Uterus (tissue), 2 donors: ENCODE measurements around the gene CDHR4.

Experiments used
- POLR2A ChIP-seq, 2 donors: fragments of 450-650 bp; IDR thresholded peaks; one replicate each; pipeline ENCODE4 v1.6.1; 2016; ENCODE audit warnings: antibody characterized with exemption in 2 of 2, mild to moderate bottlenecking in 1 of 2, moderate library complexity in 1 of 2
- TF ChIP-seq, protein P1 (sequence below), 4 experiments: fragments of 200-600 bp in 2 of 4; fragments of 450-650 bp in 2 of 4; sonication (generic) in 2 of 4; IDR thresholded peaks; one replicate each; pipeline ENCODE4 v1.5.1; 2016 to 2019; ENCODE audit warnings: antibody characterized with exemption in 4 of 4, mild to moderate bottlenecking in 2 of 4, moderate library complexity in 1 of 4

DNA sequence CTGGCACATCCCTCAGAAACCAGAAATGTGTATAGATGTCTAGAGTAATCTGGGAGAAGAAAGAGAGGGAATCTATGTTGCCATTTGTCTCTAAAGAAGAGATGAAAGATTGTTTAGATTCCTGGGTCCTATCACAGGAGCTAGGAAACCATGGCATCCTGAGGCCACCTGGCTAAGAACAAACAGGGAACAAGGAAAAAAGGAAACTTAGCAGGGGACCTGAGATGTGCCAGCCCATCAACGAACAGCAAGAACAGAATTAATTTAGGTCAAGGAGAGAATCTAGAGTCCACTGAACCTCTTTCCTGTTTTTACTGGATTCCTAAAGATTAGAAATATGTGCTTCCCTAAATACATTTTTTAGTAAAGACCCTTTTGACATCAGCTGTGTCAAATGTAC lies 43.6 kb downstream of the CDHR4 start:
- TF ChIP-seq, protein P1, sequence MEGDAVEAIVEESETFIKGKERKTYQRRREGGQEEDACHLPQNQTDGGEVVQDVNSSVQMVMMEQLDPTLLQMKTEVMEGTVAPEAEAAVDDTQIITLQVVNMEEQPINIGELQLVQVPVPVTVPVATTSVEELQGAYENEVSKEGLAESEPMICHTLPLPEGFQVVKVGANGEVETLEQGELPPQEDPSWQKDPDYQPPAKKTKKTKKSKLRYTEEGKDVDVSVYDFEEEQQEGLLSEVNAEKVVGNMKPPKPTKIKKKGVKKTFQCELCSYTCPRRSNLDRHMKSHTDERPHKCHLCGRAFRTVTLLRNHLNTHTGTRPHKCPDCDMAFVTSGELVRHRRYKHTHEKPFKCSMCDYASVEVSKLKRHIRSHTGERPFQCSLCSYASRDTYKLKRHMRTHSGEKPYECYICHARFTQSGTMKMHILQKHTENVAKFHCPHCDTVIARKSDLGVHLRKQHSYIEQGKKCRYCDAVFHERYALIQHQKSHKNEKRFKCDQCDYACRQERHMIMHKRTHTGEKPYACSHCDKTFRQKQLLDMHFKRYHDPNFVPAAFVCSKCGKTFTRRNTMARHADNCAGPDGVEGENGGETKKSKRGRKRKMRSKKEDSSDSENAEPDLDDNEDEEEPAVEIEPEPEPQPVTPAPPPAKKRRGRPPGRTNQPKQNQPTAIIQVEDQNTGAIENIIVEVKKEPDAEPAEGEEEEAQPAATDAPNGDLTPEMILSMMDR (IDR thresholded peaks at IDR 0.05), result no peak
- TF ChIP-seq POLR2A (IDR thresholded peaks at IDR 0.05), result no peak
